Loucy (cell line): ENCODE data around the gene NFYA.

ENCODE experiments used
- EZH2phosphoT487 ChIP-seq: fragments of 200-600 bp; IDR thresholded peaks from 2 replicates; pipeline ENCODE4 v1.6.1; 2018; ENCODE audit warnings: antibody characterized with exemption, mild to moderate bottlenecking, moderate library complexity, borderline replicate concordance
- TF ChIP-seq, protein P1 (sequence below): fragments of 200-600 bp; sonication (generic); conservative IDR thresholded peaks from 2 replicates; pipeline ENCODE4 v1.5.1; 2014; ENCODE audit warnings: mild to moderate bottlenecking, antibody characterized with exemption, low read length

DNA sequence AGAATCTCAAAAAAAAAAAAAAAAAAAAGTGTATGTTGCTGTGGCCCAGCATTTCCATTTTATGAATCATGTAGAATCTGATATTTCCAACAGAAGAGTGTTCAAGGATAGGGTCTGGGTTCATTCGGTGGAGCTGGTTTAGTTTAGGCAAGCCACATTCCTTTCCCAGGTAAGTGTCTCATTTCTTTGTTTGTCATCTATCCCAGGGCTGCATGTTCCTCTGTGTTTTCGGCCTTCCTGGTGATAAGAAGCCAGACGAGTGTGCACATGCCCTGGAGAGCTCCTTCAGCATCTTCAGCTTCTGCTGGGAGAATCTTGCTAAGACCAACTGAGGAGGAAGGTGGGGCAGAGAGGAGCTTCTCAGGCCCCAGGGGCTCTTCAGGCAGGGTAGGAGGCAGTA is 38.2 kb downstream of the NFYA start:
- TF ChIP-seq, protein P1, sequence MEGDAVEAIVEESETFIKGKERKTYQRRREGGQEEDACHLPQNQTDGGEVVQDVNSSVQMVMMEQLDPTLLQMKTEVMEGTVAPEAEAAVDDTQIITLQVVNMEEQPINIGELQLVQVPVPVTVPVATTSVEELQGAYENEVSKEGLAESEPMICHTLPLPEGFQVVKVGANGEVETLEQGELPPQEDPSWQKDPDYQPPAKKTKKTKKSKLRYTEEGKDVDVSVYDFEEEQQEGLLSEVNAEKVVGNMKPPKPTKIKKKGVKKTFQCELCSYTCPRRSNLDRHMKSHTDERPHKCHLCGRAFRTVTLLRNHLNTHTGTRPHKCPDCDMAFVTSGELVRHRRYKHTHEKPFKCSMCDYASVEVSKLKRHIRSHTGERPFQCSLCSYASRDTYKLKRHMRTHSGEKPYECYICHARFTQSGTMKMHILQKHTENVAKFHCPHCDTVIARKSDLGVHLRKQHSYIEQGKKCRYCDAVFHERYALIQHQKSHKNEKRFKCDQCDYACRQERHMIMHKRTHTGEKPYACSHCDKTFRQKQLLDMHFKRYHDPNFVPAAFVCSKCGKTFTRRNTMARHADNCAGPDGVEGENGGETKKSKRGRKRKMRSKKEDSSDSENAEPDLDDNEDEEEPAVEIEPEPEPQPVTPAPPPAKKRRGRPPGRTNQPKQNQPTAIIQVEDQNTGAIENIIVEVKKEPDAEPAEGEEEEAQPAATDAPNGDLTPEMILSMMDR: no peak
- no peak for TF ChIP-seq EZH2phosphoT487
